ENCODE data around the gene ZNF169. TPM values are rescaled to one million over a fixed set of nuclear protein-coding genes. Genes with fewer than 3 reads are reported as not detected.
"Not testable (repeated sequence)": the region's sequence is repeated elsewhere in the genome, so short reads cannot be mapped to it uniquely, and the experiment has no call there.

ZNF169 gene
- total RNA-seq, 1 donor from 2014 or later: 1.6 TPM

DNA sequence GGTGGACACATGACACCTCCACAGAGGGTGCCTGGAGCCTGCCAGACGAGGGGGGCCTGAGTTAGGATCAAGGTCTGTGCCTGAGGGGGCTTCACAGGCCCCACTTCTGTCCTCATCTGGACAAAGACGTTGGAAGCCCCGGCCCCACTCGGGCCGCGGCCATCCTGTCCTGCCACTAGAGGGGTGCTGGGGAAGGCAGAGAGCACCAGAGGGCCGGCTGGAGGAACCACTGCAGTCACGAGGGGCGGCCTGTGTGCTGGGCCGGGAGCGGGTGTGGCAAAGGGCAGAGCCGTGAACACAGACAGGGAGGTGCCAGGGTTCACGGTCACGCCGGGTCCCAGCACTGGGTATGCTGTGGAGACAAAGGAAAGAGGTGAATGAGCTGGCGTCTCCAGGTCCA lies 66.5 kb downstream of the ZNF169 start:
- DNase-seq (ENCODE audit: missing footprints); intact Hi-C loops (cut with DNase I): not testable (repeated sequence)

DNA sequence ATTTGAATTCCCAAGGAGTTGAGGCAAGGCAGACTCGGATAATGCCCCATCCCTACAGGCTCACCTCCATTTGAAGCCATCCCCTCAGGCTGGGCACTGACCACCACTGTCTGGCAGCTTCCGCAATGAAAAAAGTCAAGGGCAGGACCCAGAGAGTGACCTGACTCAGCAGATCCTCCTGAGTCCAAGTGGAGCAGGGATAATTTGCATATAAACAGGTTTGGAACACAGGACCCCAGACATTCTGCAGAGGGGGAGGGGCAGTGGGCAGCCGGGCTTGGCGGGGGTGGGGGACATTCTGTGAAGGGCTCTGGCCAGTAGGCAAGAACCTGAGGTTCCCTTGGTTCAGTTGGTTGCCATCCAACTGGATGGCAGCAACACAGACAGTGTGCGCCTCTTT lies 69.4 kb downstream of the ZNF169 start, which contains the start of gene NUTM2F:
Gene NUTM2F (minus strand): TSS at position 101 of the 400 bp plus-strand sequence. CDS start 21 bp downstream, at position 80.
- DNase-seq (ENCODE audit: missing footprints); intact Hi-C loops (cut with DNase I); ATAC-seq: not testable (repeated sequence)

More for the DNA sequence above, 66.5 kb downstream of the ZNF169 start:
- not testable (repeated sequence) for ATAC-seq

DNA sequence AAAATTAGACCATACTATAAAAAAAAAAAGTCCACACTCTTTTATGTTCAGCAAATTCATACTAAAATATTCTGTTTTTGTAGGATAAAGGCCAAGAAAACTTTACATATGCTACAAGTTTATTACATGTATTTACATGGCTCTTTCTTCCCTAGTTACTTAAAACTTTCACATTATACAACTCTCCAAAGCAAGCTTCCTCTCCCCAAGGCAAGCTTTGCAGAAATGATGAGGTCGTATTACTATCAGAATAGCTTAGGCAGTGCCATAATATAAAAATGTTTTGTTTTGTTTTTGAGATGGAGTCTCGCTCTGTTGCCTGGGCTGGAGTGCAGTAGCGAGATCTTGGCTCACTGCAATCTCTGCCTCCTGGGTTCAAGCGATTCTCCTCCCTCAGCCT lies 77.3 kb downstream of the ZNF169 start:
- DNase-seq (ENCODE audit: missing footprints); ATAC-seq; intact Hi-C loops (cut with DNase I): not testable (repeated sequence)

DNA sequence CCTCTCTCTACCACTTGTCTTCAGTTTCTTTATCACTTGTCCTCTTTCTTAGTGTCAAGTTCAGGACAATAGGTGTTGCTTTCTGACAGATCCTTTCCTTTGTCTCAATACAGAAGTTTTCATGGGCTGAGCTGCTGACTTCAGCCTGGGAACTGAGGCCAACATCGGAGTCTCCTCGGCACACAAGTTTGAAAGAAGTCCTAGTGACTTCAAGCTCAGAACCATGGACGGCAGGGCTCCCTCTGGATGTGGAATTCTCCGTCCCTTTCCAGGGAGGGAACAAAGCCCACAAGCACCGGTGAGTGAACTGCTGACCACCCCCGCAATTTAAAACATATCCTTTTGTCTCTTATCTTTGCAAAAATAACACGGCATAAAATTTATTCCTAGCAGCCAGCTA lies 79.6 kb downstream of the ZNF169 start:
- DNase-seq (ENCODE audit: missing footprints); intact Hi-C loops (cut with DNase I); ATAC-seq: not testable (repeated sequence)

DNA sequence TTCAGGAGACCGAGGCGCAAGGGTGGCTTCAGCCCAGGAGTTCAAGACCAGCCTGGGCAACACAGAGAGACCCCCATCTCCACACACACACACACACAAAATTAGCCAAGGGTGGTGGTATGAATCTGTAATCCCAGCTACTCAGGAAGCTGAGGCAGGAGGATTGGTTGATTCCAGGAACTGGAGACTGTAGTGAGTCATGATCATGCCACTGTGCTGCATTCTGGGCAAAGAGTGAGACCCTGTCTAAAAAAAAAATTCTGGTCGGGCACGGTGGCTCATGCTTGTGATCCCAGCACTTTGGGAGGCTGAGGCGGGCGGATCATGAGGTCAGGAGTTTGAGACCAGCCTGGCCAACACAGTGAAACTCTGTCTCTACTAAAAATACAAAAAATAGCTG lies 80.6 kb downstream of the ZNF169 start:
- DNase-seq (ENCODE audit: missing footprints); ATAC-seq; intact Hi-C loops (cut with DNase I): not testable (repeated sequence)

DNA sequence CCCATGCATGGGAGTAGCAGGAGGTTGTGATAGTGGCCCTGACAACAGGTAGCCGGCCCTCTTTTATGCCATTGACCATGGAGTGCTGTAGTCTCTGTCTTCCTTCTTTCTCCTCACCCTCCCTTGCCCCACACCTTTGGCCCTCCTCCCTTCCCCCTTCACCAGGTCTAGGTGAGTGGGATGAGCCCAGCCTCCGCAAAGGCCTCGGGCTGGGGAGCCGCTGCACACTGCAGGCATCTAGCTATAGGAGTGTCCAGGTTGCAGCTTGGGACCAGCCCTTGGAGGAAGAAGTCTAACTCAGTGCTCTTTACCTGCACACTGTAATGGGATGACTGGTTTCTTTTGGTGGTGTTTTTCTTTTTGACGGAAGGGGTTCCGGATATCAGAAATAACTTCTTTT lies 81.7 kb downstream of the ZNF169 start:
- DNase-seq (ENCODE audit: missing footprints); ATAC-seq; intact Hi-C loops (cut with DNase I): not testable (repeated sequence)

DNA sequence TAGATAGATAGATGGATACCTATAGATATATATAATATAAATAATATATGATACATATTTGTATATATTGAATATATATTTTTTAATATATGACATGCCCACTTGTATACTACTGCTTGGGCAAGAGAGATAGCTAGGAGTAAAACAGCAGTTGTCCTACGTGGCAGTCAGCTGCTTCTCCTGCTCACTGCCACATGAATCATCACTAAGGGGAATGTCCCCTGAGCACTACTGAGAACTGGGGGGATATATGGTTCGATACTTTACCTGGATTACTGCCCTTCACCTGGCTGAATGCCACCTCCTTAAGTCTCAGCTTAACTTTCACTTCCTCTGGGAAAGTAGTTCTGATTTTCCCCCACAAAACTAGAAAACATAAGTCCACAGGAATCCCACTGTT lies 82.6 kb downstream of the ZNF169 start:
- DNase-seq (ENCODE audit: missing footprints); intact Hi-C loops (cut with DNase I); ATAC-seq: not testable (repeated sequence)

DNA sequence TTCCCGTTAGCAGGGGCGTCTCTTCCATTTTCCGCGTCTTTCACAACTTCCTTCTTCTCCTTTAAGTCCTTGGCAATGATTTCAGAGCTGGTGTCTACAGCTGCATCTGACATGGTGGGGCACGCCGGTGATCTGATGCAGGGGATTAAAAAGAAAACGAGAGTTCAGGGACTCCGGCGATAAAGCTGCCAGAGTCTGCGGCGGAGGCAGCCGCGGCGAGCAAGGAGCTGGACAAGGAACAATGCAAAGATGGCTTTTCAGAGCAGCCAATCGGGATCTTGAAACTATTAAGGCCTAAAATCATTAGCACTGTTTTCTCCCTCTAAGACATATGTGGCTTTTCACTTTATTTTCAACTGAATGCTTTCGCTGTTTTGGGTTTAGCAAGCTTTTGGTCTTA lies 88.4 kb downstream of the ZNF169 start:
- DNase-seq (ENCODE audit: missing footprints): peak; percentile 30
- ATAC-seq; intact Hi-C loops (cut with DNase I): not testable (repeated sequence)

DNA sequence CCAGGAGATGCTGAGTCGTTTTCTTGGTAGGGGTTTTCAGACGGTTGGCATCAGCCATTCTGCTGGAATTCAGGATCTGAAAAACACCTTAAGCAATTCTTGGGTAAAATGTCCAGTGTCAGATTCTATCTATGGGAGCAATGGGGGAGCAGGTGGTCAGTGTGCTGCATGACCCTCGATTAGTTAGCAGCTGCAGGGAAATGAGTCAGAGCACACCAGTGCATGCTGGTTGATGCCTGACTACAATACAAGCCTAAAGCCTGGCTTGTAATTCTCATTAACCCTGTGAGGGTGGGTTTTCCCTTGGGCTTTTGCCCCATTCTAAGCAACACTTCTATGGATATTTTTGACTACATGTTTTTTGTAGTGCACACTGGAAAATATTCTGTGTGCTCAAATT lies 89.7 kb downstream of the ZNF169 start:
- intact Hi-C loops (cut with DNase I); ATAC-seq; DNase-seq (ENCODE audit: missing footprints): not testable (repeated sequence)

Other genes with a start within 250 kb of the ZNF169 start
- gene PTPDC1, start 174.8 kb upstream of the ZNF169 start, total RNA-seq: 8.5 TPM
- not detected for gene NUTM2F, start 69.3 kb downstream of the ZNF169 start, total RNA-seq

Measured in Right ventricle myocardium inferior (tissue), 1 donor.